ENCODE results near the gene APOB. TPM values are rescaled to one million over a fixed set of nuclear protein-coding genes. Genes with fewer than 3 reads are reported as not detected.

Gene APOB
- polyA plus RNA-seq, 2 of the 4 experiments (the other 2 are of a cell fraction): under 0.01 TPM; not detected in 1

- no peak for FAIRE-seq
- ATAC-seq: no peak
- WGBS (ENCODE audit: missing lambda C conversion rate): 8% methylated on average over 4 of the region's 4 CpGs
- TF ChIP-seq REST (IDR thresholded peaks at IDR 0.05) (no peak), ZFP36 (IDR thresholded peaks at IDR 0.05; ENCODE audit: borderline replicate concordance, partially characterized antibody) (no peak), JUN (IDR thresholded peaks at IDR 0.05) (no peak), NR3C1 (IDR thresholded peaks at IDR 0.05) (no peak), CBX2 (IDR thresholded peaks at IDR 0.05; ENCODE audit: borderline replicate concordance, low read depth) (no peak), EHF (CRISPR knock-in tag; IDR thresholded peaks at IDR 0.05) (no peak)
- H3K4me1 ChIP-seq: no peaks in the 10 kb centered on the region; the same call in 2 of the 3 replicates
- no peak for DNase-seq (ENCODE audit: low read depth in 1 of 2, low spot score in 1 of 2)
- H3K9me3 ChIP-seq: no peaks in the 10 kb centered on the region
- H3K4me3 ChIP-seq: no peak overlapping the region
- H3K4me2 ChIP-seq: no peak overlapping the region
- no peak overlapping the region for H3K27ac ChIP-seq
- POLR2A ChIA-PET: no interaction called here
- CTCF ChIA-PET: interaction anchor here (0.9 to 9.1 kb wide), 8 partner anchors 8 to 276 kb away, joined by 4 to 130 read pairs (median 6); no protein-coding TSS in a partner anchor
Measured at GRCh38 chr2:21041462-21041861, 2.4 kb downstream of the APOB start.

DNA sequence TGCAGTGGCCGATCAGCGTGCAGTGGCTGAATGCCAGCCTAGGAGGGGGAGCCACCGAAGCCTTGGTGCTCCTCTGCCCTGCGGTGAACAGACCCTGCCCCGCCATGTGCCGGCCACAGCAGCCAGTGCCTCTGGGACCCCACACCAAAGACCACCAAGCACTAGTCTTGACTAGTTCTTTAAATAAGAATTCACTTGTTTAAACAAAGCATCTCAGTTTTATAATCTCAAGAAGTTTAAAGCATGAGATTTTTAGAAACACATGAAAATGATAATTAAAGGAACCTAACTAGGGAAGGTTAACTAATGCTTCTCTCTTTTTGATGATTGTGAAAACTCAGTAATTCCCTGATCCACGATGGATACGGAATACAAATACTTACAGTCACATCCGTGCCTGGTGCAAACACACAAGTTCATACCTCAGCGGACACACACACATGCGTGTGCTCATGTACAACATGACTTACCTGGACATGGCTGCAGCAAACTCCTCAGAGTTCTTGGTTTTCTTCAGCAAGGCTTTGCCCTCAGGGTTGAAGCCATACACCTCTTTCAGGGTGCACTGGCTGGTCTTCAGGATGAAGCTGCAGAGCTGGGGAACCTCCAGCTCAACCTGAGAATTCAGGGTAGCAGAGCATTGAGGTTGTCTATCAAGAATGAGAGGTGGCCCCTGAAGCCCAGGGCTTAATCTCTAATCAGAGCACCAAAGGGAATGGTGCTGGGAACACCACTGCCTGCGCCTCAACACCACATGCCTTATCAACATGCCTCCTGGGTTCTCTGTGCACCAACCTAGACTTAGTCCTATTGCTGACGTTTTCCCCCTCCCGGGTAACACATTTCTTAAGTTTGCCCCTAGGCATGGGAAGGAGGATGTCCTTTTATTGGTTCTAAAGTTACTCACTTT lies 3.1 kb downstream of the APOB start:
- CTCF ChIA-PET: interaction anchor here (0.9 to 9.1 kb wide), 7 partner anchors 13 to 277 kb away, joined by 4 to 130 read pairs (median 6); no protein-coding TSS in a partner anchor

More for the DNA sequence above, 3.1 kb downstream of the APOB start:
- H3K4me2 ChIP-seq: no peak overlapping the region
- WGBS (ENCODE audit: missing lambda C conversion rate): 29% methylated on average over 14 of the region's 14 CpGs
- H3K4me3 ChIP-seq: no peak overlapping the region
- H3K27ac ChIP-seq: no peak overlapping the region
- ATAC-seq (no peak), FAIRE-seq (no peak), DNase-seq (ENCODE audit: low read depth in 1 of 2, low spot score in 1 of 2) (no peak)
- H3K4me1 ChIP-seq: no peaks in the 10 kb centered on the region; the same call in 2 of the 3 replicates
- POLR2A ChIA-PET: no interaction called here
- no peaks in the 10 kb centered on the region; the same call in 2 of the 3 replicates for H3K9me3 ChIP-seq
- TF ChIP-seq CBX8 (IDR thresholded peaks at IDR 0.05): no peak
- no peak for TF ChIP-seq MYC (IDR thresholded peaks at IDR 0.05; ENCODE audit: borderline replicate concordance, low read length)
- TF ChIP-seq, protein P1, sequence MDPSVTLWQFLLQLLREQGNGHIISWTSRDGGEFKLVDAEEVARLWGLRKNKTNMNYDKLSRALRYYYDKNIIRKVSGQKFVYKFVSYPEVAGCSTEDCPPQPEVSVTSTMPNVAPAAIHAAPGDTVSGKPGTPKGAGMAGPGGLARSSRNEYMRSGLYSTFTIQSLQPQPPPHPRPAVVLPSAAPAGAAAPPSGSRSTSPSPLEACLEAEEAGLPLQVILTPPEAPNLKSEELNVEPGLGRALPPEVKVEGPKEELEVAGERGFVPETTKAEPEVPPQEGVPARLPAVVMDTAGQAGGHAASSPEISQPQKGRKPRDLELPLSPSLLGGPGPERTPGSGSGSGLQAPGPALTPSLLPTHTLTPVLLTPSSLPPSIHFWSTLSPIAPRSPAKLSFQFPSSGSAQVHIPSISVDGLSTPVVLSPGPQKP (IDR thresholded peaks at IDR 0.05; ENCODE audit: low read depth, low read length): no peak
- TF ChIP-seq, protein P2, sequence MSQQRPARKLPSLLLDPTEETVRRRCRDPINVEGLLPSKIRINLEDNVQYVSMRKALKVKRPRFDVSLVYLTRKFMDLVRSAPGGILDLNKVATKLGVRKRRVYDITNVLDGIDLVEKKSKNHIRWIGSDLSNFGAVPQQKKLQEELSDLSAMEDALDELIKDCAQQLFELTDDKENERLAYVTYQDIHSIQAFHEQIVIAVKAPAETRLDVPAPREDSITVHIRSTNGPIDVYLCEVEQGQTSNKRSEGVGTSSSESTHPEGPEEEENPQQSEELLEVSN (IDR thresholded peaks at IDR 0.05; ENCODE audit: borderline replicate concordance, low read depth): no peak
- TF ChIP-seq NFE2L2 (conservative IDR thresholded peaks at IDR 0.05; ENCODE audit: low read length): no peak
- TF ChIP-seq, protein P3, sequence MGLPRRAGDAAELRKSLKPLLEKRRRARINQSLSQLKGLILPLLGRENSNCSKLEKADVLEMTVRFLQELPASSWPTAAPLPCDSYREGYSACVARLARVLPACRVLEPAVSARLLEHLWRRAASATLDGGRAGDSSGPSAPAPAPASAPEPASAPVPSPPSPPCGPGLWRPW (IDR thresholded peaks at IDR 0.05): no peak
- no peak for TF ChIP-seq RCOR1 (IDR thresholded peaks at IDR 0.05; ENCODE audit: low read depth, low read length)
- no peak for TF ChIP-seq CEBPB (IDR thresholded peaks at IDR 0.05)
- no peak for TF ChIP-seq TFCP2L1 (CRISPR knock-in tag; IDR thresholded peaks at IDR 0.05)
- TF ChIP-seq RNF2 (IDR thresholded peaks at IDR 0.05; ENCODE audit: borderline replicate concordance, low read depth): no peak
- TF ChIP-seq HOXB13 (CRISPR knock-in tag; IDR thresholded peaks at IDR 0.05; ENCODE audit: low read depth): no peak
- TF ChIP-seq GATA3 (IDR thresholded peaks at IDR 0.05; ENCODE audit: borderline replicate concordance): no peak
- TF ChIP-seq POLR2A (IDR thresholded peaks at IDR 0.05; ENCODE audit: low read length): no peak
- no peak for TF ChIP-seq JUN (IDR thresholded peaks at IDR 0.05)
- no peak for TF ChIP-seq MAZ (IDR thresholded peaks at IDR 0.05; ENCODE audit: borderline replicate concordance, low read depth, low read length)
- TF ChIP-seq EP300 (IDR thresholded peaks at IDR 0.05): no peak
- TF ChIP-seq TP53 (CRISPR knock-in tag; IDR thresholded peaks at IDR 0.05): no peak

Data from A549 (cell line).